NAMALWA (cell line): ENCODE data around the gene CPNE5.

Experiments used
- DNase-seq: peaks from one replicate; pipeline ENCODE4 v3.0.0-alpha.2; 2015; ENCODE audit warnings: low spot score

CPNE5 gene

GRCh38 chr6:36791085-36791484 is 48.2 kb downstream of the CPNE5 start:
- DNase-seq = no peak

- DNase-seq = no peak
Measured at GRCh38 chr6:36788768-36789167, 50.5 kb downstream of the CPNE5 start.

- DNase-seq = no peak
Measured at GRCh38 chr6:36788186-36788585, 51.1 kb downstream of the CPNE5 start.

GRCh38 chr6:36787210-36787609 is 52.0 kb downstream of the CPNE5 start:
- no peak for DNase-seq

GRCh38 chr6:36786055-36786675 is 53.1 kb downstream of the CPNE5 start:
- DNase-seq = no peak

GRCh38 chr6:36784376-36784636 is 54.9 kb downstream of the CPNE5 start:
- no peak for DNase-seq

GRCh38 chr6:36783603-36784375 is 55.5 kb downstream of the CPNE5 start:
- no peak for DNase-seq

- peak; percentile 69 for DNase-seq
Measured at GRCh38 chr6:36781669-36782068, 57.6 kb downstream of the CPNE5 start.

GRCh38 chr6:36780442-36781177 is 58.6 kb downstream of the CPNE5 start:
- peak; percentile 67 for DNase-seq

GRCh38 chr6:36779227-36779626 is 60.0 kb downstream of the CPNE5 start:
- no peak for DNase-seq

GRCh38 chr6:36777801-36778200 is 61.4 kb downstream of the CPNE5 start:
- DNase-seq = no peak

- no peak for DNase-seq
Measured at GRCh38 chr6:36776167-36776566, 63.1 kb downstream of the CPNE5 start.

GRCh38 chr6:36774331-36774730 is 64.9 kb downstream of the CPNE5 start:
- DNase-seq = no peak

- no peak for DNase-seq
Measured at GRCh38 chr6:36772397-36772796, 66.8 kb downstream of the CPNE5 start.

GRCh38 chr6:36771145-36771544 is 68.1 kb downstream of the CPNE5 start:
- DNase-seq = no peak

GRCh38 chr6:36769676-36770499 is 69.4 kb downstream of the CPNE5 start:
- peak; percentile 54 for DNase-seq

- DNase-seq = no peak
Measured at GRCh38 chr6:36769183-36769675, 70.0 kb downstream of the CPNE5 start.

- peak; percentile 80 for DNase-seq
Measured at GRCh38 chr6:36766399-36766945, 72.8 kb downstream of the CPNE5 start.

- peak; percentile 95 for DNase-seq
Measured at GRCh38 chr6:36765594-36766398, 73.4 kb downstream of the CPNE5 start.

GRCh38 chr6:36765190-36765589 is 74.1 kb downstream of the CPNE5 start:
- peak; percentile 21 for DNase-seq

GRCh38 chr6:36762123-36762522 is 77.1 kb downstream of the CPNE5 start:
- no peak for DNase-seq
